HG02588 (cell line): Measurements from ENCODE around the gene CHD9NB.

Experiments used
- ATAC-seq: cut with Tn5 transposase; IDR thresholded peaks from one replicate; pipeline ENCODE4 v1.9.1; 2021; ENCODE audit warnings: mild to moderate bottlenecking, moderate library complexity; ENCODE audit not compliant: unreplicated experiment

Gene CHD9NB

GRCh38 chr16:53035176-53035942 is 17.3 kb downstream of the CHD9NB start:
- ATAC-seq, result no peak

- no peak for ATAC-seq
Measured at GRCh38 chr16:53034306-53034705, 18.4 kb downstream of the CHD9NB start.

- no peak for ATAC-seq
Measured at GRCh38 chr16:53031323-53031942, 21.3 kb downstream of the CHD9NB start.

- no peak for ATAC-seq
Measured at GRCh38 chr16:53029971-53030370, 22.7 kb downstream of the CHD9NB start.

GRCh38 chr16:53024045-53024444 is 28.7 kb downstream of the CHD9NB start:
- ATAC-seq, result no peak

GRCh38 chr16:53022374-53022773 is 30.3 kb downstream of the CHD9NB start:
- no peak for ATAC-seq

GRCh38 chr16:53018834-53019416 is 33.8 kb downstream of the CHD9NB start:
- no peak for ATAC-seq

GRCh38 chr16:53014287-53014686 is 38.4 kb downstream of the CHD9NB start:
- ATAC-seq, result no peak

- no peak for ATAC-seq
Measured at GRCh38 chr16:53007095-53007494, 45.6 kb downstream of the CHD9NB start.

GRCh38 chr16:52997922-52998321 is 54.8 kb downstream of the CHD9NB start:
- ATAC-seq, result no peak

GRCh38 chr16:52994942-52995341 is 57.8 kb downstream of the CHD9NB start:
- ATAC-seq, result no peak

GRCh38 chr16:52993179-52993578 is 59.5 kb downstream of the CHD9NB start:
- ATAC-seq, result no peak

- ATAC-seq, result no peak
Measured at GRCh38 chr16:52991572-52991971, 61.1 kb downstream of the CHD9NB start.
